SK-N-DZ (cell line): ENCODE measurements around the gene PIGQ. TPM values are rescaled to one million over a fixed set of nuclear protein-coding genes. Genes with fewer than 3 reads are reported as not detected.

ENCODE experiments used
- DNase-seq: peaks from one replicate; pipeline ENCODE4 v3.0.0-alpha.2; 2015; ENCODE audit warnings: low spot score
- polyA plus RNA-seq, 2 experiments: library from polyadenylated mRNA; depleted of rRNA; stranded (reverse); fragments of >200 nt; gene quantifications; 2 replicates each; pipeline ENCODE4 v1.2.3, GENCODE V29; 2014

The PIGQ gene
- polyA plus RNA-seq (2014; cell fraction: cytosol; rRNA removed): 25.3 and 35.9 TPM in 2 replicates
- 138 and 159 TPM in 2 replicates for polyA plus RNA-seq (2014; cell fraction: nucleus; rRNA removed)

GRCh38 chr16:569445-570254 is at the start of gene PIGQ:
Gene PIGQ, plus strand, starts transcription at chr16:569968. Its CDS starts 4,107 bp downstream, at chr16:574075.
- DNase-seq: peak; percentile 57

- DNase-seq: no peak
Measured at GRCh38 chr16:520847-521246, 48.9 kb upstream of the PIGQ start.

GRCh38 chr16:521381-522210 is 48.2 kb upstream of the PIGQ start:
- DNase-seq: no peak

- no peak for DNase-seq
Measured at GRCh38 chr16:522320-523096, 47.3 kb upstream of the PIGQ start.

GRCh38 chr16:523097-523741 is 46.5 kb upstream of the PIGQ start:
- no peak for DNase-seq

GRCh38 chr16:524274-525040 is 45.3 kb upstream of the PIGQ start:
- DNase-seq: no peak

GRCh38 chr16:525123-525519 is 44.6 kb upstream of the PIGQ start:
- DNase-seq: no peak

- no peak for DNase-seq
Measured at GRCh38 chr16:525520-526180, 44.1 kb upstream of the PIGQ start.

- peak; percentile 50 for DNase-seq
Measured at GRCh38 chr16:526181-527014, 43.4 kb upstream of the PIGQ start.

- DNase-seq: peak; percentile 89
Measured at GRCh38 chr16:527015-527903, 42.5 kb upstream of the PIGQ start, which contains the start of gene CAPN15. Gene CAPN15, plus strand, starts transcription at chr16:527712. Its CDS starts 19,127 bp downstream, at chr16:546839.

GRCh38 chr16:528111-529011 is 41.4 kb upstream of the PIGQ start:
- no peak for DNase-seq

- no peak for DNase-seq
Measured at GRCh38 chr16:529012-529575, 40.7 kb upstream of the PIGQ start.

GRCh38 chr16:530111-530817 is 39.5 kb upstream of the PIGQ start:
- no peak for DNase-seq

- no peak for DNase-seq
Measured at GRCh38 chr16:531494-532125, 38.2 kb upstream of the PIGQ start.
